Suprapubic skin (tissue), 3 donors: ENCODE results near the gene ZER1.

Experiments used
- CTCF ChIP-seq, 2 donors: fragments of 200-600 bp in 1 of 2; fragments of 450-650 bp in 1 of 2; sonication (generic) in 1 of 2; IDR thresholded peaks; one replicate each; pipeline ENCODE4 v1.5.1; 2016 to 2019; ENCODE audit warnings: antibody characterized with exemption in 2 of 2, mild to moderate bottlenecking in 1 of 2, moderate library complexity in 1 of 2
- POLR2A ChIP-seq, 2 donors: fragments of 450-650 bp; IDR thresholded peaks; one replicate each; pipeline ENCODE4 v1.6.1; 2017; ENCODE audit warnings: antibody characterized with exemption in 2 of 2, mild to moderate bottlenecking in 2 of 2, moderate library complexity in 2 of 2

GRCh38 chr9:128805661-128806060 is 33.9 kb upstream of the ZER1 start:
- TF ChIP-seq POLR2A (IDR thresholded peaks at IDR 0.05) (no peak), CTCF (IDR thresholded peaks at IDR 0.05) (no peak)
